Measurements from ENCODE around the gene FGF22. TPM values are rescaled to one million over a fixed set of nuclear protein-coding genes. Genes with fewer than 3 reads are reported as not detected.
A peak's percentile ranks its signal among the peaks of the same experiment; 100 is the strongest.

Gene FGF22
- total and polyA plus RNA-seq, 2 of the 13 experiments (the other 11 are each of a cell fraction or from before 2014, with no cell fraction given) = 0.24 TPM; not detected in 1

DNA sequence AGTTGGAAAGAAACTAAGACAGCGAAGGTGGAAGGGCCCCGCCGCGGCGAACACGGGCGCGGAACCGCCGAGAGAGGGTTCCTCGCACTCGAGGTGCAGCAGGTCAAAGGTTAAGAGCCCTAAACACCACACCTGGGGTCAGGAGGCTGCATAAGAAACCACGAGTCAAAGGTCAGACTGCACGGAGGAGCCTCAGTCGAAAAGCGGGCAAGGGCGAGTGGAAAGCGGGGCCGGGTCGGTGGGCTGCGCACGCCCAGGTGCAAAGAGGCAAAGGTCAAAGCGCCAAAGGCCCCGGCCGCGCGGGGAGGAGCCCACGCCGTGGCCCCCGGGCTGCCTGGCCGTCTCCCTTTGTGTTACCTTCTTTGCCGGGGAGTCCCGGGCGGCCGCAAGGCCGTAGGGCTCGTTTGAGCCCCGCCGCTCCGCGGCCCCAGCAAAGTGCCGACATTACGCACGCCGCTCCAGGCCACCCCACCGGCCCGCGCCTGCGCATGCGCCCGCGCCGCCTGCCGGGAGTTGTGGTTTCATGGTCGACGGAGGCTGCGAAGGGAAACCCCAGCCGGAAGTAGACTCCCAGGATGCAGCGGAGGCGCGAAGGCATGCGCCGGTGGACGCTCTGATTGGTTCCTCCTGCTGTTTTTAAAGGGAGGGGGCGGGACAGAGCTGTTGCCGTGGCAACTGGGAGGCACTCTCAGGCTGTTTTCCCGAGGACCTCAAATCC lies 6.5 kb upstream of the FGF22 start, which contains the start of gene POLRMT (continued):
- TF ChIP-seq FOXP4 (CRISPR knock-in tag; IDR thresholded peaks at IDR 0.05) (no peak), ZNF703 (CRISPR knock-in tag; IDR thresholded peaks at IDR 0.05; ENCODE audit: borderline replicate concordance) (no peak), ZNF543 (CRISPR knock-in tag; IDR thresholded peaks at IDR 0.05) (no peak), MNT (IDR thresholded peaks at IDR 0.05) (peak; percentile 68), NONO (IDR thresholded peaks at IDR 0.05) (no peak), NONO (CRISPR knock-in tag; conservative IDR thresholded peaks at IDR 0.05) (peak; percentile 32; the same call in 1 of the 2 replicates), ZNF160 (CRISPR knock-in tag; IDR thresholded peaks at IDR 0.05) (no peak), ZFP62 (CRISPR knock-in tag; IDR thresholded peaks at IDR 0.05) (no peak), SAFB2 (CRISPR knock-in tag; IDR thresholded peaks at IDR 0.05; ENCODE audit: borderline replicate concordance, low read depth) (0 out of 2 replicates have a peak, but pooled peaks have one; percentile 30), ETV6 (CRISPR knock-in tag; conservative IDR thresholded peaks at IDR 0.05) (no peak), AGO1 (IDR thresholded peaks at IDR 0.05; ENCODE audit: low read depth, low read length, poor library complexity, severe bottlenecking) (peak; percentile 17), JUN (CRISPR knock-in tag; IDR thresholded peaks at IDR 0.05) (no peak)
- TF ChIP-seq, protein P1, sequence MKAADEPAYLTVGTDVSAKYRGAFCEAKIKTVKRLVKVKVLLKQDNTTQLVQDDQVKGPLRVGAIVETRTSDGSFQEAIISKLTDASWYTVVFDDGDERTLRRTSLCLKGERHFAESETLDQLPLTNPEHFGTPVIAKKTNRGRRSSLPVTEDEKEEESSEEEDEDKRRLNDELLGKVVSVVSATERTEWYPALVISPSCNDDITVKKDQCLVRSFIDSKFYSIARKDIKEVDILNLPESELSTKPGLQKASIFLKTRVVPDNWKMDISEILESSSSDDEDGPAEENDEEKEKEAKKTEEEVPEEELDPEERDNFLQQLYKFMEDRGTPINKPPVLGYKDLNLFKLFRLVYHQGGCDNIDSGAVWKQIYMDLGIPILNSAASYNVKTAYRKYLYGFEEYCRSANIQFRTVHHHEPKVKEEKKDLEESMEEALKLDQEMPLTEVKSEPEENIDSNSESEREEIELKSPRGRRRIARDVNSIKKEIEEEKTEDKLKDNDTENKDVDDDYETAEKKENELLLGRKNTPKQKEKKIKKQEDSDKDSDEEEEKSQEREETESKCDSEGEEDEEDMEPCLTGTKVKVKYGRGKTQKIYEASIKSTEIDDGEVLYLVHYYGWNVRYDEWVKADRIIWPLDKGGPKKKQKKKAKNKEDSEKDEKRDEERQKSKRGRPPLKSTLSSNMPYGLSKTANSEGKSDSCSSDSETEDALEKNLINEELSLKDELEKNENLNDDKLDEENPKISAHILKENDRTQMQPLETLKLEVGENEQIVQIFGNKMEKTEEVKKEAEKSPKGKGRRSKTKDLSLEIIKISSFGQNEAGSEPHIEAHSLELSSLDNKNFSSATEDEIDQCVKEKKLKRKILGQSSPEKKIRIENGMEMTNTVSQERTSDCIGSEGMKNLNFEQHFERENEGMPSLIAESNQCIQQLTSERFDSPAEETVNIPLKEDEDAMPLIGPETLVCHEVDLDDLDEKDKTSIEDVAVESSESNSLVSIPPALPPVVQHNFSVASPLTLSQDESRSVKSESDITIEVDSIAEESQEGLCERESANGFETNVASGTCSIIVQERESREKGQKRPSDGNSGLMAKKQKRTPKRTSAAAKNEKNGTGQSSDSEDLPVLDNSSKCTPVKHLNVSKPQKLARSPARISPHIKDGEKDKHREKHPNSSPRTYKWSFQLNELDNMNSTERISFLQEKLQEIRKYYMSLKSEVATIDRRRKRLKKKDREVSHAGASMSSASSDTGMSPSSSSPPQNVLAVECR (CRISPR knock-in tag; IDR thresholded peaks at IDR 0.05; ENCODE audit: borderline replicate concordance) = peak; percentile 68
- TF ChIP-seq, protein P2, sequence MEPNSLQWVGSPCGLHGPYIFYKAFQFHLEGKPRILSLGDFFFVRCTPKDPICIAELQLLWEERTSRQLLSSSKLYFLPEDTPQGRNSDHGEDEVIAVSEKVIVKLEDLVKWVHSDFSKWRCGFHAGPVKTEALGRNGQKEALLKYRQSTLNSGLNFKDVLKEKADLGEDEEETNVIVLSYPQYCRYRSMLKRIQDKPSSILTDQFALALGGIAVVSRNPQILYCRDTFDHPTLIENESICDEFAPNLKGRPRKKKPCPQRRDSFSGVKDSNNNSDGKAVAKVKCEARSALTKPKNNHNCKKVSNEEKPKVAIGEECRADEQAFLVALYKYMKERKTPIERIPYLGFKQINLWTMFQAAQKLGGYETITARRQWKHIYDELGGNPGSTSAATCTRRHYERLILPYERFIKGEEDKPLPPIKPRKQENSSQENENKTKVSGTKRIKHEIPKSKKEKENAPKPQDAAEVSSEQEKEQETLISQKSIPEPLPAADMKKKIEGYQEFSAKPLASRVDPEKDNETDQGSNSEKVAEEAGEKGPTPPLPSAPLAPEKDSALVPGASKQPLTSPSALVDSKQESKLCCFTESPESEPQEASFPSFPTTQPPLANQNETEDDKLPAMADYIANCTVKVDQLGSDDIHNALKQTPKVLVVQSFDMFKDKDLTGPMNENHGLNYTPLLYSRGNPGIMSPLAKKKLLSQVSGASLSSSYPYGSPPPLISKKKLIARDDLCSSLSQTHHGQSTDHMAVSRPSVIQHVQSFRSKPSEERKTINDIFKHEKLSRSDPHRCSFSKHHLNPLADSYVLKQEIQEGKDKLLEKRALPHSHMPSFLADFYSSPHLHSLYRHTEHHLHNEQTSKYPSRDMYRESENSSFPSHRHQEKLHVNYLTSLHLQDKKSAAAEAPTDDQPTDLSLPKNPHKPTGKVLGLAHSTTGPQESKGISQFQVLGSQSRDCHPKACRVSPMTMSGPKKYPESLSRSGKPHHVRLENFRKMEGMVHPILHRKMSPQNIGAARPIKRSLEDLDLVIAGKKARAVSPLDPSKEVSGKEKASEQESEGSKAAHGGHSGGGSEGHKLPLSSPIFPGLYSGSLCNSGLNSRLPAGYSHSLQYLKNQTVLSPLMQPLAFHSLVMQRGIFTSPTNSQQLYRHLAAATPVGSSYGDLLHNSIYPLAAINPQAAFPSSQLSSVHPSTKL (CRISPR knock-in tag; IDR thresholded peaks at IDR 0.05) = peak; percentile 6; the same call in 1 of the 2 replicates
- TF ChIP-seq, protein P3, sequence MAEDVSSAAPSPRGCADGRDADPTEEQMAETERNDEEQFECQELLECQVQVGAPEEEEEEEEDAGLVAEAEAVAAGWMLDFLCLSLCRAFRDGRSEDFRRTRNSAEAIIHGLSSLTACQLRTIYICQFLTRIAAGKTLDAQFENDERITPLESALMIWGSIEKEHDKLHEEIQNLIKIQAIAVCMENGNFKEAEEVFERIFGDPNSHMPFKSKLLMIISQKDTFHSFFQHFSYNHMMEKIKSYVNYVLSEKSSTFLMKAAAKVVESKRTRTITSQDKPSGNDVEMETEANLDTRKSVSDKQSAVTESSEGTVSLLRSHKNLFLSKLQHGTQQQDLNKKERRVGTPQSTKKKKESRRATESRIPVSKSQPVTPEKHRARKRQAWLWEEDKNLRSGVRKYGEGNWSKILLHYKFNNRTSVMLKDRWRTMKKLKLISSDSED (CRISPR knock-in tag; IDR thresholded peaks at IDR 0.05) = no peak
